Effector memory CD8-positive, alpha-beta T cell (primary cell): ENCODE results near the gene TFAM.
"Not testable (repeated sequence)": the region's sequence is repeated elsewhere in the genome, so short reads cannot be mapped to it uniquely, and the experiment has no call there.

Experiments used
- ATAC-seq: fragments of 150-1000 bp; cut with Tn5 transposase; replicated peaks from 2 replicates; pipeline ENCODE4 v1.10.0; 2021; ENCODE audit warnings: mild to moderate bottlenecking, moderate library complexity
- DNase-seq, 3 experiments: peaks; one replicate each; pipeline ENCODE4 v3.0.0; 2021
- H3K27ac Mint-ChIP-seq, 2 donors: one replicate each; pipeline ENCODE4 v1.8.0; 2022; ENCODE audit warnings: mild to moderate bottlenecking in 2 of 2, mixed read lengths in 2 of 2, moderate library complexity in 2 of 2
- H3K27me3 Mint-ChIP-seq, 2 donors: one replicate each; pipeline ENCODE4 v1.8.0; 2022; ENCODE audit warnings: mixed read lengths in 2 of 2
- H3K36me3 Mint-ChIP-seq: one replicate; pipeline ENCODE4 v1.8.0; 2022; ENCODE audit warnings: mild to moderate bottlenecking, moderate library complexity, mixed read lengths; ENCODE audit not compliant: insufficient read depth
- H3K4me1 Mint-ChIP-seq, 2 donors: one replicate each; pipeline ENCODE4 v1.8.0; 2022; ENCODE audit warnings: low read depth in 2 of 2, mixed read lengths in 2 of 2
- H3K4me3 Mint-ChIP-seq, 2 donors: one replicate each; pipeline ENCODE4 v1.8.0; 2022; ENCODE audit warnings: mild to moderate bottlenecking in 2 of 2, mixed read lengths in 2 of 2, moderate library complexity in 2 of 2
- H3K9me3 Mint-ChIP-seq, 2 donors: one replicate each; pipeline ENCODE4 v1.8.0; 2022; ENCODE audit warnings: mixed read lengths in 2 of 2

The TFAM gene

GRCh38 chr10:58428436-58428835, 43.2 kb downstream of the TFAM start:
- not testable (repeated sequence) for H3K4me1 Mint-ChIP-seq

GRCh38 chr10:58431903-58432302, 46.7 kb downstream of the TFAM start:
- H3K27ac Mint-ChIP-seq, result no peak overlapping the region
- H3K36me3 Mint-ChIP-seq, result no peaks in the 10 kb centered on the region
- ATAC-seq (no peak), DNase-seq (no peak)
- peaks cover 3 to 4% of the 10 kb centered on the region in 2 donors for H3K4me1 Mint-ChIP-seq
- H3K27me3 Mint-ChIP-seq, result peaks cover 15 to 30% of the 10 kb centered on the region in 2 donors
- no peak overlapping the region for H3K4me3 Mint-ChIP-seq
- no peaks in the 10 kb centered on the region for H3K9me3 Mint-ChIP-seq

More at GRCh38 chr10:58428436-58428835, 43.2 kb downstream of the TFAM start:
- not testable (repeated sequence) for H3K27ac Mint-ChIP-seq, H3K36me3 Mint-ChIP-seq, ATAC-seq, H3K4me3 Mint-ChIP-seq, DNase-seq, H3K9me3 Mint-ChIP-seq
- peaks cover 10 to 24% of the 10 kb centered on the region in 2 donors for H3K27me3 Mint-ChIP-seq

GRCh38 chr10:58433066-58433465, 47.9 kb downstream of the TFAM start:
- Mint-ChIP-seq H3K36me3 (no peaks in the 10 kb centered on the region), H3K27me3 (peaks cover 15 to 30% of the 10 kb centered on the region in 2 donors), H3K9me3 (no peaks in the 10 kb centered on the region), H3K4me3 (no peak overlapping the region), H3K27ac (no peak overlapping the region), H3K4me1 (peaks cover 3 to 4% of the 10 kb centered on the region in 2 donors)
- ATAC-seq (no peak), DNase-seq (no peak)

- ATAC-seq (no peak), DNase-seq (no peak)
- Mint-ChIP-seq H3K4me1 (peaks cover 3 to 4% of the 10 kb centered on the region in 2 donors), H3K27me3 (peaks cover 15 to 30% of the 10 kb centered on the region in 2 donors), H3K4me3 (no peak overlapping the region), H3K27ac (no peak overlapping the region), H3K36me3 (no peaks in the 10 kb centered on the region), H3K9me3 (no peaks in the 10 kb centered on the region)
These were observed 48.4 kb downstream of the TFAM start for GRCh38 chr10:58433571-58433970.

GRCh38 chr10:58435297-58435985, 50.2 kb downstream of the TFAM start:
- no peak overlapping the region for H3K27ac Mint-ChIP-seq
- H3K36me3 Mint-ChIP-seq, result no peaks in the 10 kb centered on the region
- peaks cover 0 to 7% of the 10 kb centered on the region in 2 donors for H3K9me3 Mint-ChIP-seq
- DNase-seq, result no peak
- peaks cover 3 to 4% of the 10 kb centered on the region in 2 donors for H3K4me1 Mint-ChIP-seq
- ATAC-seq, result no peak
- H3K4me3 Mint-ChIP-seq, result no peak overlapping the region
- peaks cover 15 to 31% of the 10 kb centered on the region in 2 donors for H3K27me3 Mint-ChIP-seq

GRCh38 chr10:58436071-58436470, 50.9 kb downstream of the TFAM start:
- no peaks in the 10 kb centered on the region for H3K36me3 Mint-ChIP-seq
- no peak overlapping the region for H3K27ac Mint-ChIP-seq
- peaks cover 11 to 30% of the 10 kb centered on the region in 2 donors for H3K27me3 Mint-ChIP-seq
- peaks cover 3 to 4% of the 10 kb centered on the region in 2 donors for H3K4me1 Mint-ChIP-seq
- DNase-seq (no peak), ATAC-seq (no peak)
- peaks cover 0 to 11% of the 10 kb centered on the region in 2 donors for H3K9me3 Mint-ChIP-seq
- H3K4me3 Mint-ChIP-seq, result no peak overlapping the region

GRCh38 chr10:58438340-58438871, 53.2 kb downstream of the TFAM start:
- Mint-ChIP-seq H3K36me3 (no peaks in the 10 kb centered on the region), H3K27me3 (peaks cover 6 to 19% of the 10 kb centered on the region in 2 donors), H3K9me3 (peaks cover 0 to 11% of the 10 kb centered on the region in 2 donors), H3K4me1 (peaks cover 3 to 4% of the 10 kb centered on the region in 2 donors), H3K27ac (no peak overlapping the region), H3K4me3 (no peak overlapping the region)
- ATAC-seq (no peak), DNase-seq (no peak)

- Mint-ChIP-seq H3K4me1 (peaks cover 3 to 4% of the 10 kb centered on the region in 2 donors), H3K9me3 (peaks cover 0 to 11% of the 10 kb centered on the region in 2 donors), H3K4me3 (no peak overlapping the region), H3K27ac (no peak overlapping the region), H3K27me3 (peaks cover 3 to 17% of the 10 kb centered on the region in 2 donors), H3K36me3 (no peaks in the 10 kb centered on the region)
- no peak for ATAC-seq
- no peak for DNase-seq
These were observed 53.8 kb downstream of the TFAM start for GRCh38 chr10:58438986-58439385.

- Mint-ChIP-seq H3K9me3 (peaks cover 0 to 11% of the 10 kb centered on the region in 2 donors), H3K36me3 (no peaks in the 10 kb centered on the region), H3K27me3 (peaks cover 0 to 13% of the 10 kb centered on the region in 2 donors), H3K4me3 (no peak overlapping the region), H3K27ac (no peak overlapping the region), H3K4me1 (peaks cover 3 to 4% of the 10 kb centered on the region in 2 donors)
- no peak for DNase-seq
- no peak for ATAC-seq
These were observed 54.6 kb downstream of the TFAM start for GRCh38 chr10:58439632-58440364.

GRCh38 chr10:58440484-58440883, 55.3 kb downstream of the TFAM start:
- no peak for DNase-seq
- H3K9me3 Mint-ChIP-seq, result peaks cover 0 to 11% of the 10 kb centered on the region in 2 donors
- H3K36me3 Mint-ChIP-seq, result no peaks in the 10 kb centered on the region
- no peaks in the 10 kb centered on the region for H3K4me1 Mint-ChIP-seq
- H3K27ac Mint-ChIP-seq, result no peak overlapping the region
- no peak overlapping the region for H3K4me3 Mint-ChIP-seq
- peaks cover 0 to 13% of the 10 kb centered on the region in 2 donors for H3K27me3 Mint-ChIP-seq
- no peak for ATAC-seq

GRCh38 chr10:58444321-58444720, 59.1 kb downstream of the TFAM start:
- no peaks in the 10 kb centered on the region for H3K36me3 Mint-ChIP-seq
- H3K27me3 Mint-ChIP-seq, result peaks cover 0 to 20% of the 10 kb centered on the region in 2 donors
- H3K9me3 Mint-ChIP-seq, result peaks cover 0 to 11% of the 10 kb centered on the region in 2 donors
- H3K4me1 Mint-ChIP-seq, result no peaks in the 10 kb centered on the region
- no peak overlapping the region for H3K4me3 Mint-ChIP-seq
- no peak overlapping the region for H3K27ac Mint-ChIP-seq
- ATAC-seq (no peak), DNase-seq (no peak)

GRCh38 chr10:58444876-58445275, 59.7 kb downstream of the TFAM start:
- H3K4me1 Mint-ChIP-seq, result no peaks in the 10 kb centered on the region
- H3K36me3 Mint-ChIP-seq, result no peaks in the 10 kb centered on the region
- DNase-seq (no peak), ATAC-seq (no peak)
- peaks cover 0 to 18% of the 10 kb centered on the region in 2 donors for H3K27me3 Mint-ChIP-seq
- no peak overlapping the region for H3K4me3 Mint-ChIP-seq
- no peak overlapping the region for H3K27ac Mint-ChIP-seq
- H3K9me3 Mint-ChIP-seq, result peaks cover 0 to 10% of the 10 kb centered on the region in 2 donors

- no peak for ATAC-seq
- H3K4me3 Mint-ChIP-seq, result no peak overlapping the region
These were observed 63.1 kb downstream of the TFAM start for GRCh38 chr10:58448121-58448935.

More at GRCh38 chr10:58448121-58448935, 63.1 kb downstream of the TFAM start:
- H3K4me1 Mint-ChIP-seq, result no peaks in the 10 kb centered on the region
- H3K9me3 Mint-ChIP-seq, result no peaks in the 10 kb centered on the region
- peaks cover 9 to 14% of the 10 kb centered on the region in 2 donors for H3K27me3 Mint-ChIP-seq
- no peak for DNase-seq
- H3K27ac Mint-ChIP-seq, result no peak overlapping the region
- no peaks in the 10 kb centered on the region for H3K36me3 Mint-ChIP-seq
